Right lung (tissue), 5 donors: ENCODE results near the gene SGCE. TPM values are rescaled to one million over a fixed set of nuclear protein-coding genes. Genes with fewer than 3 reads are reported as not detected.

Experiments
- DNase-seq, 2 donors: peaks; one replicate each; pipeline ENCODE4 v3.0.0-alpha.2; 2013
- polyA plus RNA-seq, 5 donors: library from polyadenylated mRNA; unstranded; fragments of 120-200 nt; gene quantifications; one replicate each; pipeline versions ENCODE4 v1.2.1 to v1.2.3, GENCODE V29; 2013; ENCODE audit warnings: inconsistent platforms in 1 of 5, low replicate concordance in 1 of 5; ENCODE audit not compliant: insufficient read length in 5 of 5, insufficient read depth in 1 of 5

The SGCE gene
- polyA plus RNA-seq, 5 donors: 60.0 to 92.1 (median 78.5) TPM

DNA sequence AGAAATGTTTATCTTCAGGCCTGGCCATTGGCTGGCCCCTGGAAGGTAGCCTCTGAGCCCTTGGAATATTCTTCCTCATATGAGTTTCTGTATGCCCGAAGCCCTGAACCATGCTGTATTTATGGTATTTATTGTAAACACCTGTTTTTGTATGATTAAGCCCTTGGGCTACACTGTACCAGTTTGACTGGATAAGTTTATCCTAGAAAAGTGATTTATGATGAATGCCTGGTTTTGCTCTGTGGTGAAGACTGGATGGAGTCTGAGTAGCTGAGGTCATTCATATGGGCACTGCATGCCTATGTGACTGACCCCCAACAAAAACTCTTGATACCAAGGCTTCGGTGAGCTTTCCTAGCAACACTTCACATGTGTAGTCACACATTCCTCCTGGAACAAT lies 79.6 kb downstream of the SGCE start:
- no peak for DNase-seq

DNA sequence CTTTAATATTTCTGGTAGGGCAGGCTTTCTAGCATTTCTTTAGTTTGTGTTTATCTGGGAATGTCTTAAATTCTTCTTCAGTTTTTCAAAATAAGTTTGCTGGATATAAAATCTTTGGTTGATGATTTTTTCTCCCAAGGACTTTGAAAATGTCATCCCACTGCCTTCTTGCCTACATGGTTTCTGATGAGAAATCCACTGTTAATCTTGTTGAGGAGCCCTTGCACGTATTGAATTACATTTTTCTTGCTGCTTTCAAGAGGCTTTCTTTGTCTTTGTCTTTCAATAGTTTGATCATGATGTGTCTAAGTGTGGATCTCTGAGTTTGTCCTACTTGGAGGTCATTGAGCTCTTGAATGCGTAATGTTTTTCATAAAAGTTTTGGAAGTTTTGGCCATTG lies 80.3 kb downstream of the SGCE start:
- no peak for DNase-seq

DNA sequence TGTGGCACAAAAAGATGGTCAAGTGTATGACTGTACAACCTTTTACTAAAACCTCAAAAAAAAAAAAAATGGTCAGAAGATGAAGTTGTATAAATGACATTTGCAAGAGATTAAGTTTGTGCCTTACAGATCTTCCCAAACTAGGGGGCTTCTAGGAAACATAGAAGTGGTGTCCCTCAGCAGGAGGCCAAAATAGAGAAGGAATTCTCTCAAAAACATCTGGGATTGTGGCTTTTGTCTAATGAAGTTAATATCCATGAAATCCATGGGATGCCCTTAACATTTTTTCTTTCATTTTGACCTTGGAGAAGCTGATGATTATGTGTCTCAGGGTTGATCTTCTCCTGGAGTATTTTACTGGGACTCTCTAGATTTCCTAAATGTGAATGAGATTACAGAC lies 84.1 kb downstream of the SGCE start:
- no peak for DNase-seq

DNA sequence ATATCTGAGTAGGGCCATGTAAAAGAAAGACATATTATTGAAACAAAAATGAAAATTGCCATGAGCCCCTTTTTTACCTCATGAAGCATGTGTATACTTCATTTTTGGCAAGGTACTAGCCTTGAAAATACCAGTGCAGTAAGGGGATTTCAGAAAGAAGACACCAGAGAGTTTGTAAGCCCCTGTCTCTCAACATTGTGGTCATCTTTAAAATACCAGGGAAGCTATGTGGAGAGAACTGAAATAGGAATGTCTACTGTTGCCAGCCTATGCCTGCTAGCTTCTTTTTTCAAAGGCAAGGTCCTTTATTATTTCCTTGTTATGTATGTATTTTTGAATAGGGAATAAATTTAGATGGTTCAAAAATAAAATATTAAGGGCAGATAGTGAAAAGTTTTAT lies 88.5 kb downstream of the SGCE start:
- DNase-seq: no peak

DNA sequence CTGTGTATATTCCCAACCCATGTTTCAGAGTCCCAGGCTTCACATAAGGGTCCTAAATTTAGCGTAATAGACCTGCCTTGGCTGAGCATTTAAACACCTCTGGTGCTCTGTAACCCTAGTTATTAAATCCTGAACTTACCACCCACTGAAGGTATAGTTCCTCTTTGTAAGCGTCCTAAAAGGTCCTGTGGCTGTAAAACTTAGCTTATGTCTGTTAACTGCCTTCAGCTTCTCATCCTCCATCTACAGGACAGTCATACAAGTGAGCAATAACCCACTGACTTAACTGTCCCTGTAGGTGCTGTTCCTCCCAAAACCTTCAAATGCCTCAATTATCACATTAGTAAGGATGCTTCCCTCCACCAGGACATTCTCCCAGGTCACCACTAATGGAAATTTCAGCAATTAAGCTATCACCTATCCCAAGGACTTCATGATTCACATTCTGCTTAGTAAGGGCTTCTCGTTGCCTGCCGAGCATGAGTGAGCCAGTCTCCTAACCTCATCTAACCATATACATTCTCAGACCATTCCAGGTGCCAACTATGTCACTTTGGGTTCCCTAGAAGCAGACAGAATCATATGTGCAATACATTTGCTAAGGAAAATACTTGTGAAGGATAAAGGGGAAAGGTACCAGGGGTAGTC lies 90.6 kb downstream of the SGCE start:
- no peak for DNase-seq

DNA sequence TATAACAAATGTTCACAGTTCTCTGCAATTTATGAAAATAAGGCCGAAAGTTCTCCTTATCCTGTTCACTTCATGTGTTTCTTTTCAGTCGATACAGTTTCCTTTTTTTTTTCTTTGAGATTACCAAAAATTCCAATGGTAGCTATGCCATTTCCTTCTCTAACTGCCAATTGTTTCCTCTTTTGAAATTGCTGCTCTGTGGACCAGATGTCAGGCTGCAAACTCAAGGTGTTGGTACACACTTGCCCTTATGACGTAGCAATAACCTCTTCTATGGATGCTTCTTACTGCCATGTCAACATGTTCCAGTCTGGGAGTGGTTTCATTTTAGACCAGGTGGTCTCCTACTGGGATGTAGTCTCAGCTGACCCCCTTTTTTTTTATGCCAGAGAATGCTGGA lies 93.4 kb downstream of the SGCE start:
- no peak for DNase-seq

DNA sequence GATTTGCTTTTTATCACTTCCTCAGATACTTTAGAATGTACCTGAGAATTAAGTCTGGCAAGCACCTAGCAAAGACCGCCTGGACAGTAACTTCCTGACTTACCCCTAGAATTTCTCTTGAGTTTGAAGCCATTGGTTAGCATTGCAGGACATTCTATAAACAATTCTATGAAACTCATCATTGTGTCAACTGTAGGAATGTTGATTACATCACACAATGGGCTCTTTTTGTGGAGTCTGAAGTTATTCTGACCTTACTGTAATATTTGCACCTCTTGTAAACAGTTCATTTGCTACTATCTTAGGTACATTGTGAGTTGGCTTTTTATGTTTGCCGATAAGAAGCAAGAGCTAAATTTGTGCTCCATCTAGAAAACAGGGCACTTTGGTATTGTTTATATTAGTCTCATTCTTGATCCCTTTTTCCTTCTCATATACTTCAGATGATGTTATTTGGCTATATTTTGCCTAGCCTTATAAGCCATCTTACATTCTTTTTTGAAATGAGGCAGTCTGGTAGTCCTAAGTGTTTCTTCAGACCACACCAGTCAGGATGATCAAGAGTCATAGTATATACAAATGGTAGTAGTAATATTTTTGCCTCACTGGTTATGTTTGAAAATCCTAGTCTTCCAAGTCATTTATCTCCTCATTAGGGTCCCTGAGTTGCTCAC lies 94.0 kb downstream of the SGCE start:
- DNase-seq: no peak

DNA sequence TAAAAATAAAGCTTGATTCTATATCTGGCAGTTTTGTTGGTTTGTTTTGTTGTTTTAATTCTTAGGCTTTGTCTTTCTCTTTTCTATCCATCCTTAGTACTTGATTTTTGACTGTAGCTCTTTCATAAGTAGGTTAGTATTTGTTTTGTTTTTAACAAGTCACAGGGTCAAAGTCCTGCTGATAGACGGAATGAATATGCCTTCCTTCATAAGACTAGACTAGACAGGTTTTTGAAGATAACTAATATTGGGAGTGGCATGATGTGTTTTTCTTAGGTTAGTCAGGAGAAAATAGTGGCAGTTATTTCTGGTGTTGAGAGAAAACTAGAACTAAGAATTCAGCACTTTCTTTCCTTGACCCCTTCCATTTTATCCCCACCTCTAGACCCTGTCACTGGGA lies 96.0 kb downstream of the SGCE start:
- DNase-seq: no peak

DNA sequence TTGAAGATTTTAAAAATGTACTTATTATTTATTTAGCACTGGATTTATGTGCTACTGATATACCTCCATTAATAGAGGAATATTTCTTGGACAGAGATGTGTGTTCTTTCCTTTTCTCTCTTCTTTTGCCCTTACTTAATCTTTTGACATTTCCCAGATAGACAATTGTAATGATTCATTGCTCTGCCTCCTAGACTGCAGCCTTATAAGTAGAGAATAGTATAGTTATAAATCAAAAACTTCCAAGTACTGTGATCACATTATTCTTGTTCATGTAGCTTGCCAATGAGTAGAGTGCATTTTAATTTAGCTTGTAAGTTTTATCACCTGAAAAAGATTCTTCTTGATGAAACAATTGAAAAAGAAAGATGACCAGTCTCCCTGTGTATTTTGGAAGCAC lies 98.7 kb downstream of the SGCE start:
- DNase-seq: no peak

DNA sequence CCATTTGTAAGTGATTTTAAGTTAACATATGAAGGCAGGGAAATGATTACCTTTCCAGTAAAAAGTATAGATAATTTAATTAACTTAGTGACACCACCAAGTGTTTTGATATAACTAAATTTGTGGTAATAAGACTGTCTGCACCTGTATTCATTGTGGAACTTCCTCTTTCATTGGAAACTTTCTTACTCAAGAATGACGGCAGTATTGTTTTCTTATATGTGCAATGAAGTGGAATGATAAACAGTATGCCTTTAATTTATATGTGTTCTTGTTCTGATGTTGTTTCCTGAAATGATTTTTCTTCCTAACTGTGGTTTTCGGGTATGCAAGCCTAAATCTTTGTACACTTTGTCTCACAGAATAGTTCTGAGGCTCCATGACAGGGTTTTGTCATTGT lies 99.9 kb downstream of the SGCE start:
- DNase-seq: no peak

DNA sequence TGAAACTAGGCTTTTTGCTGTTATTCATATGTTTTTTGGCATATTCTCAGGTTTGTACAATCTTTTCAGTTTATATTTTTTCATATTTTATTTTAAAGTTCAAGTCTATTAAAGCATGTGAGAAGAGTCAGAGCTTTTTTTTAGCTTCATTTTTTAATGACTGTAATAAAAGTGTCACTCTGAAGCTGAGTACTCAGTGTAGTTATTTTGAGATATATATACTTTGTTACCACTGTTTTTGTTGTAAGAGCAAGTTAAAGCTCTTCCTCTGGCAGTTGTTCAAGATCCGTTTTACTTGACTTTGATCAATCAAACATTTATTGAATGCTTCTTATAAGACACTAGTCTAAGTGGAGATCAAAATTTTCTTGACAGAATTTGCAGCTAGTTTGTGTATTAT lies 108.8 kb downstream of the SGCE start:
- DNase-seq: no peak

DNA sequence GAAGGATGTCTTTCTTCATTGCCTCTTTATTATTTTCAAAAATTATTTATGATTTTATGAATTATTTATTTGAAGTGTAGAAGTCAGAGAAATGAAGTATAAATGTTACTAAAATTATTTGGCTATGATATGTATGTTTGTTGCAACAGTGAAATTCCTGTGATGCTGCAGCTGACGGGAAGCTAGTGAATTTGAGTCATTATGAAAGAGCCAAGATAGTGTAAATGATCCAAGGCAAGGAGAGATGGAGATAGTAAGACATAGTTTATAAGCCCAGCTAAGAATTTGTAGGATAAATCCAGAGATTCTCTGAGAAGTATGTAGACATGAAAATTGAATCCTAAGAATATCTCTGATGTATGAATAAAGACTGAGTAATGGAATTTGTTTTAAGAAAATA lies 115.5 kb downstream of the SGCE start:
- peak; percentile 8 to 9 for DNase-seq

Other genes starting within 250 kb of the SGCE start
- gene CASD1, start 146.3 kb downstream of the SGCE start, polyA plus RNA-seq: 10 to 100 TPM; 51.2 to 75.1 (median 66.8) TPM